Measurements from ENCODE around the gene BAD. TPM values are rescaled to one million over a fixed set of nuclear protein-coding genes. Genes with fewer than 3 reads are reported as not detected.

The BAD gene
- total and polyA plus RNA-seq, 5 experiments from 2014 or later: 13.7 to 44.8 (median 39.1) TPM

DNA sequence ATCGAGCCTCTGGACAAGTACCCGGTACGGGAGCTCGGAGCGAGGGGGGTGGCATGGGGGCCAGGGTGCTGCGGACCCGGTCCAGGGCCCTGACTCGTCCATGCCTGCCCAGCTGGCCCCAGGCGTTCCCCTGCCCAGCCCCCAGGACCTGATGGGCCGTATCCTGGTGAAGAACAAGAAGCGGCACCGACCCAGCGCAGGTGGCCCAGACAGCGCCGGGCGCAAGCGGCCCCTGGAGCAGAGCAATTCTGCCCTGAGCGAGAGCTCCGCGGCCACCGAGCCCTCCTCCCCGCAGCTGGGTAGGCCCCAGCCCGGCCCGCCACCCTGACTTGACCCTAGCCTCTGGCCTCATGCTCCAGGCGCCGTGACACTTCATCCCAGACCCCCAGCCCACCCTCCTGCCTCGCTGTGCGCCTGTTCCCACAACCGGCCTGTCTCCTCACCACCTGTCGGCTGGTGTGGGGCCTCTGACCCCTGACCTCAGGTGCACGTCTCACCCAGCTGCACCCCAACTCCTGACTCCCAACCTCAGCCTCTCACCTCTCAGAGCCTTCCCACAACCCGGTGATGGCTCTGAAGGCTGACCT, 25.4 kb downstream of the BAD start:
- POLR2A ChIA-PET: interaction anchor here (1.4 to 3.1 kb wide), 2 partner anchors 9 to 15 kb away, joined by 3 to 13 read pairs; no protein-coding TSS in a partner anchor
- ATAC-seq: no peak
- Mint-ChIP-seq H3K36me3 (peaks cover 0 to 7% (median 4%) of the 10 kb centered on the region in 3 donors), H3K4me1 (peaks cover 0 to 4% (median 0%) of the 10 kb centered on the region in 4 donors), H3K27ac (peak overlapping the region in 1 of 10 donors; percentile 70), H3K4me3 (no peak overlapping the region), H3K9me3 (no peaks in the 10 kb centered on the region), H3K27me3 (no peaks in the 10 kb centered on the region)
- DNase-seq: peak in 1 of 10 donors; percentile 63

DNA sequence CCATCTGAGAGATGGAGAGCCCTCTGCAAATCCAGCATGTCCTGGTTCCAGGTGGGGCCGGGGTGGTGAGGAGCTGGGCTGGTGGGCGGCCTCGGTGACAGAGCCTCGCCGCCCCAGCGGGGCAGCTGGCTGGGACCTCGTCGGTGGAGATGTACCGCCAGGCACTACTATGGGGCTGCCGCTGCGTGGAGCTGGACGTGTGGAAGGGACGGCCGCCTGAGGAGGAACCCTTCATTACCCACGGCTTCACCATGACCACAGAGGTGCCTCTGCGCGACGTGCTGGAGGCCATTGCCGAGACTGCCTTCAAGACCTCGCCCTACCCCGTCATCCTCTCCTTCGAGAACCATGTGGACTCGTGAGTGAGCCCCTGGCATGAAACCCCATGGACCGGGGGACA, 26.1 kb downstream of the BAD start:
- no peak for ATAC-seq
- Mint-ChIP-seq H3K36me3 (peaks cover 0 to 7% (median 4%) of the 10 kb centered on the region in 3 donors), H3K9me3 (no peaks in the 10 kb centered on the region), H3K4me3 (no peak overlapping the region), H3K27me3 (no peaks in the 10 kb centered on the region), H3K4me1 (peaks cover 0 to 6% (median 1%) of the 10 kb centered on the region in 4 donors), H3K27ac (no peak overlapping the region)
- POLR2A ChIA-PET: interaction anchor here (0.7 to 3.1 kb wide), 2 partner anchors 10 to 13 kb away, joined by 3 to 13 read pairs; no protein-coding TSS in a partner anchor
- no peak for DNase-seq

DNA sequence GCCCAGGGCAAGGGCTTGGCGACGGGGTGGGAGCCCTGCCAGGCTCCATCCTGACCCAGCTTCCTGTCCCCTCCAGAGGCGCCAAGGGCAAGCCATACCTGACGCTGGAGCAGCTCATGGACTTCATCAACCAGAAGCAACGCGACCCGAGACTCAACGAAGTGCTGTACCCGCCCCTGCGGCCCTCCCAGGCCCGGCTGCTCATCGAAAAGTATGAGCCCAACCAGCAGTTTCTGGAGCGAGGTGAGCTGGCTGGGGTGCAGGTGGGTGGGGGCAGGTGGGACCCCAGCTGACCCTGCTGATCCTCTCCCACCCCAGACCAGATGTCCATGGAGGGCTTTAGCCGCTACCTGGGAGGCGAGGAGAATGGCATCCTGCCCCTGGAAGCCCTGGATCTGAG, 28.2 kb downstream of the BAD start:
- Mint-ChIP-seq H3K27me3 (no peaks in the 10 kb centered on the region), H3K4me3 (no peak overlapping the region), H3K36me3 (peaks cover 0 to 7% (median 4%) of the 10 kb centered on the region in 3 donors), H3K27ac (no peak overlapping the region), H3K9me3 (no peaks in the 10 kb centered on the region), H3K4me1 (peaks cover 7 to 15% (median 9%) of the 10 kb centered on the region in 4 donors)
- POLR2A ChIA-PET: interaction anchor here (0.9 to 3.1 kb wide), 4 partner anchors 9 to 26 kb away, joined by 3 to 13 read pairs (median 4); partner anchors contain the start of gene PPP1R14B
- no peak for DNase-seq
- no peak for ATAC-seq

DNA sequence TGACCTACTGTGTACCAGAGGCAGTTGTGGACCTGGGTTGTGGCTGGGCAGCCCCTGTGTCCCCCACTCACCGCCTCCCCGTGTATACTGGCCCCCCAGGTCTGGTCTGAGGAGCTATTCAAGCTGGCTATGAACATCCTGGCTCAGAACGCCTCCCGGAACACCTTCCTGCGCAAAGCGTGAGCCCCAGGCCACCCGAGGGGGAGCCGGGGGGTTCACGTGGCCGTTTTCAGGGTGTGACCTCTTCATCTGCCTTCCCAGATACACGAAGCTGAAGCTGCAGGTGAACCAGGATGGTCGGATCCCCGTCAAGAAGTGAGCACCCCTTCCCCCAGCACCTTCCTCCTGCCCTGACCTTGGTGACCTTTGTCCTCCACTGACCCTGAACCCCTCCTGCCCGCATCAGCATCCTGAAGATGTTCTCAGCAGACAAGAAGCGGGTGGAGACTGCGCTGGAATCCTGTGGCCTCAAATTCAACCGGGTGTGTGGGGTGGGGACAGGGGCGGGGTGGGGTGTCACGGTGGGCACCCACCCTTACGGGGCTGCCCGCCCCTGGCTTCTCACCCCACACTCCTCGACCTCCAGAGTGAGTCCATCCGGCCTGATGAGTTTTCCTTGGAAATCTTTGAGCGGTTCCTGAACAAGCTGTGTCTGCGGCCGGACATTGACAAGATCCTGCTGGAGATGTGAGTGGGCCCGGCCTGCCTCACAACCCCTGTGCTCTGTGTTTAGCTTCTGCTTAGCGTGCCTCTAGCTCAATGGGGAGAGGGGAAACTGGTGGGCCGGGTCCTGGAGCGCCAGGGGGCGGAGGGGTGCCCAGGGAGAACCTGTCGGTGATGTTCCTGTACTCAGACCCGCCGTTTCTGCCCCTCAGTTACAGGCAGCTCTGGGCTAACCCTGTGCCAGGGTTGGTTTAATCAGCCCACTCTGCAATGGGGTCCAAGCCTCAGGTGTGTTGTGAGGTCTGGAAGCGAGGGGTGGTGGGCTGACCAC, 29.0 kb downstream of the BAD start:
- peak overlapping the region in 1 of 10 donors; percentile 78 for H3K27ac Mint-ChIP-seq
- ATAC-seq (no peak), DNase-seq (no peak)
- POLR2A ChIA-PET: interaction anchor here (0.9 to 1.6 kb wide), 4 partner anchors 10 to 26 kb away, joined by 3 to 7 read pairs (median 4); no protein-coding TSS in a partner anchor
- H3K4me3 Mint-ChIP-seq: no peak overlapping the region
- no peaks in the 10 kb centered on the region for H3K9me3 Mint-ChIP-seq
- H3K27me3 Mint-ChIP-seq: no peaks in the 10 kb centered on the region
- H3K4me1 Mint-ChIP-seq: peaks cover 9 to 20% (median 14%) of the 10 kb centered on the region in 4 donors
- peaks cover 0 to 7% (median 4%) of the 10 kb centered on the region in 3 donors for H3K36me3 Mint-ChIP-seq

DNA sequence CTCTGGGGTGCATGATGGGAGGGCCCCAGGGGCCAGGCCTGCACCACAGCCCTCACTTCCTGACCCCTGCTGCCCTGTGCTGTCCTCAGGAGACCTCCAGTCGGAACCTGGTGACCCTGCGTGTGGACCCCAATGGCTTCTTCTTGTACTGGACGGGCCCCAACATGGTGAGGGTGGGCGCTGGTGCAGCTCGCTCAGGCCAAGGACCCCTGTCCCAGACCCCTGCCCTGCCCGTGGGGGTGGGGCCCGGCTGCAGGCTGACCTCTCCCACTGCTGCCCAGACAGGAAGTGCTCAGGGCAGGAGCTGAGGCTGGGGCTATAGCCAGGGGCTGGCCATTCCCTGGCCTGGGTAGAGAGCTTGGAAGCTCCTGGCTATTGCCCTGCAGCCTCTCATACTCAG, 30.1 kb downstream of the BAD start:
- POLR2A ChIA-PET: interaction anchor here (1.0 to 1.7 kb wide), 4 partner anchors 9 to 17 kb away, joined by 3 to 7 read pairs (median 5); no protein-coding TSS in a partner anchor
- ATAC-seq (no peak), DNase-seq (no peak)
- Mint-ChIP-seq H3K27me3 (no peaks in the 10 kb centered on the region), H3K9me3 (no peaks in the 10 kb centered on the region), H3K4me1 (peaks cover 9 to 24% (median 16%) of the 10 kb centered on the region in 4 donors), H3K27ac (no peak overlapping the region), H3K36me3 (peaks cover 0 to 7% (median 2%) of the 10 kb centered on the region in 3 donors), H3K4me3 (no peak overlapping the region)

DNA sequence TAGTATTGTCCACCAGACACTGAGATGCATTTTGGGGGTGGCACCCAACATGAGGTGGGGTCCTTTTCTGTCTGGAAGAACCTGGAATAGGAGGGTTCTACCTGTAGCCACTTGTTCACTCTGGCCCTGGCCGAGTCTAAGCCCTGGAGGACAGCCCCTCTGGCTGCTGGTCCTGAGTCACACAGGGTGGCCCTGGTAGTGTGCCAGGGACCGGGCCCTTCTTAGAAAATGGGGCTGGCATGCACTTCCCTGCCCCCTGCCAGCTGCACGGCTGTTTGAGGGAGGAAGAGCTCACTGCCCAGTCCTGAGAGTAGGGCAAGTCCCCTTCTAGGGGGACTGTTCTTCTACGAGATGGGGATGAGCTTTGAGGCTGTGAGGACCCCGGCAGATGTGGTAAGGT, 31.0 kb downstream of the BAD start:
- H3K36me3 Mint-ChIP-seq: peaks cover 0 to 7% (median 0%) of the 10 kb centered on the region in 3 donors
- ATAC-seq (no peak), DNase-seq (no peak)
- no peak overlapping the region for H3K27ac Mint-ChIP-seq
- no peaks in the 10 kb centered on the region for H3K27me3 Mint-ChIP-seq
- H3K9me3 Mint-ChIP-seq: no peaks in the 10 kb centered on the region
- POLR2A ChIA-PET: interaction anchor here (1.0 to 1.7 kb wide), 3 partner anchors 8 to 16 kb away, joined by 4 to 7 read pairs (median 6); no protein-coding TSS in a partner anchor
- H3K4me3 Mint-ChIP-seq: peak overlapping the region in 7 of 10 donors; percentile 1 to 50 (median 37)
- H3K4me1 Mint-ChIP-seq: peaks cover 9 to 24% (median 16%) of the 10 kb centered on the region in 4 donors

DNA sequence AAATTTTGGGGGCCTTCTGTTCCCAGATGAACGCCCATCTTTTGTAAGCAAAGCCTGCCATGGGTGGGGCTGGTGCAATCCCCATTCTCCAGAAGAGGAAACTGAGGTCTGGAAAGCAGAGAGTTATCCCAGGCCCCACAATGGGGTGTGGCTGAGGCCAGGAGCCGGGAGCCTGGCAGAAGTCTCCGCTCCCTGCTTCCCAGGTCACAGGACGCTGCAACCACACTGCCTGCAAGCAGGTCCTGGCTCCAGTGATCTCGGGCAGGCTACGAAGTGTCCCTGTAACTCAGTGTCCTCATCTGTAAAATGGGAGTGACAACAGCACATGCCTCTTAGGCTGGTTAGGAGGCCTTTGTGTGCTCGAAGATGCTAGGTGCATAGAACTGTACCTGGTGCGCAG, 31.4 kb downstream of the BAD start:
- no peaks in the 10 kb centered on the region for H3K27me3 Mint-ChIP-seq
- no peak overlapping the region for H3K27ac Mint-ChIP-seq
- no peak for DNase-seq
- H3K4me3 Mint-ChIP-seq: peak overlapping the region in 8 of 10 donors; percentile 12 to 93 (median 38)
- POLR2A ChIA-PET: interaction anchor here (1.5 to 13.8 kb wide), 5 partner anchors 10 to 47 kb away, joined by 5 to 176 read pairs (median 11); partner anchors contain the start of genes FERMT3 and FKBP2
- ATAC-seq: no peak
- peaks cover 9 to 26% (median 17%) of the 10 kb centered on the region in 4 donors for H3K4me1 Mint-ChIP-seq
- H3K36me3 Mint-ChIP-seq: peaks cover 0 to 7% (median 0%) of the 10 kb centered on the region in 3 donors
- H3K9me3 Mint-ChIP-seq: no peaks in the 10 kb centered on the region

DNA sequence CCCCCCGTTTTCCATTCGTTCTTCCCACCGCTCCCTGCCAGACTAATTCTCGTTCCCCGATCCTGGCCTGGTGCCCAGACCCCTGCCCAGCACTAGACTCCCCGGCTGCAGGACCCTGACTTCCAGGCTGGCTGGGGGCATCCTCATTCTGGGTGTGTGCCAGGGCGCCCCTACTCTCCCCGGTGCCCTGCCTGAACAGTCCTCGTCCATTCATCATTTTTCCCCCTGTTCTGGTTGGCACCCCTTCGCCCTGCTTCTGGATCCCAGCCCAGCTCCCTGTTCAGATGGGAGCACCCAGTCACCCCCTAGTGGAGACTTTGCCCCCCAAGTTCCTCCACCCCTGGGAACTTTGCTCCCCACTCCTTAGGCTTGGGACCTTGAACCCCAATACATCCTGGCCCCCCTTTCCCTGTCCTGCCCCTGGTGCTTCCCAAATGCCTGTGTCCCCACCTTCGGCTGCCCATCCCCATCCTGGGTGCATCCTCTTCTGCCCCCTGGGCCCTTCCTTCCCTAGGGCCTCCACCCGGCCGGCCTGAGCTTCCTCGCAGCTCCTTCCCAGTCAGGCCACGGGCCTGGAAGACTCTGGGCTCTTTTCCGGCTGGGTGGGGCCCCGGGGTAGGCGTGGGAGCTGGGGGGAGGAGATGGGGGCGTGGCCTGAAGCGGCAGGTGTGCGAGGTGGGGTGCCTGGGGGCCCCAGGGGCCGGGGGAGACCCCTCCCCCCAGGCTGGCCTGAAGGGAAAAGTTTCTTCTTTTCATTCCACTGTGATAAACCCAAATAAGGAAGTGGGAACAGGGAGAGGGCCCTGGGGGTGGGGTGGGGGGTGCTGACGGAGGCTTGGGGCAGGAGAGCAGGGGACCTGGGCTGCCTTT, 32.2 kb downstream of the BAD start:
- ATAC-seq (peak; percentile 7 to 9), DNase-seq (peak in 1 of 10 donors; percentile 29)
- POLR2A ChIA-PET: interaction anchor here (0.8 to 13.8 kb wide), 9 partner anchors 9 to 65 kb away, joined by 3 to 176 read pairs (median 5); partner anchors contain the start of genes DNAJC4, FERMT3, FKBP2 and NUDT22
- Mint-ChIP-seq H3K36me3 (peaks cover 0 to 2% (median 0%) of the 10 kb centered on the region in 3 donors), H3K4me3 (peak overlapping the region; percentile 82 to 93 (median 86)), H3K27me3 (no peaks in the 10 kb centered on the region), H3K4me1 (peaks cover 9 to 30% (median 23%) of the 10 kb centered on the region in 4 donors), H3K9me3 (no peaks in the 10 kb centered on the region), H3K27ac (peak overlapping the region in 9 of 10 donors; percentile 32 to 86 (median 76))

DNA sequence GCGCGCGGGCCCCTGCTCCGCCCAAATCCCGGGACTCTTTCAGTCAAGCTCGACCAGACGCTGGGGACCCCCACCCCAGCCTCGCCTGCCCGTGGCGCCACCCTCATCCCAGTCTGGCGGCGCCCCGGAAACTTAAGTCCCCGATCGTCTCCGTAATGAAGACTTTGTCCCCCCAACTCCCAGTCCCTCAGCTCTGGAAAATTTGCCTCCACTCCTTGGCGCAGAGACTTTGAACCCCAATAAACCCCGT, 32.8 kb downstream of the BAD start:
- H3K4me3 Mint-ChIP-seq: peak overlapping the region; percentile 82 to 93 (median 86)
- ATAC-seq: no peak
- POLR2A ChIA-PET: interaction anchor here (0.8 to 13.8 kb wide), 8 partner anchors 9 to 66 kb away, joined by 3 to 176 read pairs (median 8); partner anchors contain the start of genes DNAJC4, FERMT3, FKBP2 and NUDT22

DNA sequence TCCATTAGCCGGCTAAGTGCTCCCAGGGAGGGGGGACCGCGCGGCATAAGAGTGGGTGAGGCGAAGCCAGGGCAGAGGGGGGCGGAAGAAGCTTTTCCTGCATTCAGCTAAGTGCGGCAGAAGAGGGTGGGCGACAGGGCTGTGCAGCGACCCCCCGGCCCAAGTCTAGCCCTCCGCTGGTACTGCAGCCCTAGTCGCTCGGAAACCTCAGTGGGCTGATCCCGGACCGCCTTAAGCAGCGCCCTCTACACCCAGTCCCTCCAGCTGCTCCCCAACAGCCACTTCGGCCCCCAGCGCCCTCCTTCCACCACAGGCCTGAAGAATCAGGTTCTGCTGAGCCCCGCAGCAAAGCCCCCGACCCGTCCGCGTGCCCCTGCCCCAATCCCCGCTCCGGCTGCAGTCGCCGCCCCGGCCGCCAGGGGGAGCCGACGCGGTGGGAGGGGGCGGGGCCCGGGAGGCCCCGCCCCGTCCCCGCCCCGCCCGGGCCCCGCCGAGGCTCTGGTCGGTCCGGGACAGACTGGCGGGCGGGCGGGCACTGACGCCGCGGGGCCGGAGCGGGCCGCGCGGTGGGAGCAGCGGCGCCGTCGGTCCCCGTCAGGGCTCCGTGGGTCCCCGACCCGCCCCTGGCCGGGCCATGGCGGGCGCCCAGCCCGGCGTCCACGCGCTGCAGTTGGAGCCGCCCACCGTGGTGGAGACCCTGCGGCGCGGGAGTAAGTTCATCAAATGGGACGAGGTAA, 33.3 kb downstream of the BAD start, which contains the start of gene PLCB3:
Gene PLCB3 (plus strand): TSS at position 515 of the 737 bp plus-strand sequence. CDS start 120 bp downstream, at position 635.
- peaks cover 12 to 33% (median 27%) of the 10 kb centered on the region in 4 donors for H3K4me1 Mint-ChIP-seq
- H3K36me3 Mint-ChIP-seq: no peaks in the 10 kb centered on the region
- peak within 1 kb of the TSS in 9 of 10 donors; percentile 32 to 89 (median 76) for H3K27ac Mint-ChIP-seq
- peak in 9 of 10 donors; percentile 47 to 76 (median 66) for DNase-seq
- ATAC-seq: peak; percentile 59 to 60
- no peaks in the 10 kb centered on the region for H3K27me3 Mint-ChIP-seq
- POLR2A ChIA-PET: interaction anchor here (1.0 to 13.8 kb wide), 11 partner anchors 8 to 66 kb away, joined by 3 to 176 read pairs (median 5); partner anchors contain the start of genes DNAJC4, FERMT3, FKBP2 and NUDT22
- H3K4me3 Mint-ChIP-seq: peak within 1 kb of the TSS; percentile 83 to 93 (median 87)
- no peaks in the 10 kb centered on the region for H3K9me3 Mint-ChIP-seq

More for the DNA sequence above, 32.8 kb downstream of the BAD start:
- Mint-ChIP-seq H3K27ac (peak overlapping the region in 7 of 10 donors; percentile 32 to 86 (median 76)), H3K36me3 (peaks cover 0 to 2% (median 0%) of the 10 kb centered on the region in 3 donors), H3K4me1 (peaks cover 12 to 33% (median 27%) of the 10 kb centered on the region in 4 donors), H3K9me3 (no peaks in the 10 kb centered on the region), H3K27me3 (no peaks in the 10 kb centered on the region)
- no peak for DNase-seq

All from naive thymus-derived CD8-positive, alpha-beta T cell (primary cell).